Measurements from ENCODE around the gene HIRA. TPM values are rescaled to one million over a fixed set of nuclear protein-coding genes. Genes with fewer than 3 reads are reported as not detected.
"Not testable (repeated sequence)": the region's sequence is repeated elsewhere in the genome, so short reads cannot be mapped to it uniquely, and the experiment has no call there.

HIRA gene
- total RNA-seq, 2 donors from 2014 or later = 15.3 to 21.8 TPM

- no peak for TF ChIP-seq CTCF (IDR thresholded peaks at IDR 0.05)
- no peak for TF ChIP-seq POLR2AphosphoS5 (IDR thresholded peaks at IDR 0.05)
- no peak for TF ChIP-seq POLR2A (IDR thresholded peaks at IDR 0.05)
- Histone ChIP-seq H3K36me3 (no peaks in the 10 kb centered on the region), H3K27me3 (replicated peaks; ENCODE audit: insufficient read depth) (no peaks in the 10 kb centered on the region), H3K9me3 (no peaks in the 10 kb centered on the region), H3K27ac (no peak overlapping the region), H3K4me3 (no peak overlapping the region), H3K4me1 (replicated peaks) (peaks cover 3% of the 10 kb centered on the region)
- no peak for DNase-seq (ENCODE audit: low spot score)
- intact Hi-C loops (cut with DNase I) = loop anchor here (5.0 to 10.0 kb wide), 2 partner anchors 34 to 149 kb away; partner anchors contain the start of genes CDC45, CLTCL1 and UFD1
- 59% methylated on average over 5 of the region's 7 CpGs for WGBS
Measured at GRCh38 chr22:19443544-19444211, 12.1 kb upstream of the HIRA start.

- intact Hi-C loops (cut with DNase I) = loop anchor here (5.0 to 10.0 kb wide), 2 partner anchors 35 to 147 kb away; partner anchors contain the start of genes CDC45, CLTCL1 and UFD1
- Histone ChIP-seq H3K27me3 (replicated peaks; ENCODE audit: insufficient read depth) (no peaks in the 10 kb centered on the region), H3K4me3 (no peak overlapping the region), H3K9me3 (no peaks in the 10 kb centered on the region), H3K4me1 (replicated peaks) (peaks cover 3% of the 10 kb centered on the region), H3K36me3 (no peaks in the 10 kb centered on the region), H3K27ac (no peak overlapping the region)
- no peak for TF ChIP-seq CTCF (IDR thresholded peaks at IDR 0.05)
- 95% methylated on average over 2 of the region's 2 CpGs for WGBS
- no peak for DNase-seq (ENCODE audit: low spot score)
Measured at GRCh38 chr22:19442166-19442565, 10.6 kb upstream of the HIRA start.

GRCh38 chr22:19440411-19441195 is 9.1 kb upstream of the HIRA start:
- intact Hi-C loops (cut with DNase I) = loop anchor here (5.0 to 10.0 kb wide), 2 partner anchors 37 to 146 kb away; partner anchors contain the start of genes CDC45, CLTCL1 and UFD1

GRCh38 chr22:19438298-19438697 is 6.8 kb upstream of the HIRA start:
- Histone ChIP-seq H3K9me3 (no peaks in the 10 kb centered on the region), H3K36me3 (peaks cover 0 to 10% of the 10 kb centered on the region in 2 donors), H3K4me1 (replicated peaks) (peaks cover 5% of the 10 kb centered on the region), H3K27ac (no peak overlapping the region), H3K4me3 (no peak overlapping the region), H3K27me3 (replicated peaks; ENCODE audit: insufficient read depth) (no peaks in the 10 kb centered on the region)
- DNase-seq (ENCODE audit: low spot score) = no peak
- 82% methylated on average over 7 of the region's 7 CpGs for WGBS
- TF ChIP-seq CTCF (IDR thresholded peaks at IDR 0.05) (no peak), POLR2AphosphoS5 (IDR thresholded peaks at IDR 0.05) (no peak), POLR2A (IDR thresholded peaks at IDR 0.05) (no peak)
- intact Hi-C loops (cut with DNase I) = no loop called here

More at GRCh38 chr22:19440411-19441195, 9.1 kb upstream of the HIRA start:
- no peak overlapping the region for H3K4me3 ChIP-seq
- H3K36me3 ChIP-seq = peaks cover 0 to 5% of the 10 kb centered on the region in 2 donors
- H3K27me3 ChIP-seq (replicated peaks; ENCODE audit: insufficient read depth) = no peaks in the 10 kb centered on the region
- no peak for DNase-seq (ENCODE audit: low spot score)
- no peak for TF ChIP-seq POLR2A (IDR thresholded peaks at IDR 0.05)
- no peak for TF ChIP-seq CTCF (IDR thresholded peaks at IDR 0.05)
- TF ChIP-seq POLR2AphosphoS5 (IDR thresholded peaks at IDR 0.05) = no peak
- 87% methylated on average over 7 of the region's 8 CpGs for WGBS
- H3K9me3 ChIP-seq = no peaks in the 10 kb centered on the region
- no peaks in the 10 kb centered on the region for H3K4me1 ChIP-seq (replicated peaks)
- H3K27ac ChIP-seq = no peak overlapping the region

GRCh38 chr22:19436444-19437161 is 5.1 kb upstream of the HIRA start:
- H3K27me3 ChIP-seq (replicated peaks; ENCODE audit: insufficient read depth); H3K4me1 ChIP-seq (replicated peaks); H3K27ac ChIP-seq; H3K36me3 ChIP-seq; intact Hi-C loops (cut with DNase I); DNase-seq (ENCODE audit: low spot score); H3K4me3 ChIP-seq; H3K9me3 ChIP-seq: not testable (repeated sequence)
- WGBS = 92% methylated on average over 9 of the region's 9 CpGs

Data from prostate gland (tissue), 2 donors.